GM08714 (cell line): ENCODE data around the gene FBXW7.
A peak's percentile ranks its signal among the peaks of the same experiment; 100 is the strongest.

Experiments
- H3K4me3 ChIP-seq: fragments of 200-500 bp; sonication (Bioruptor generic); 2 replicates; pipeline ENCODE4 v1.5.1; 2014; ENCODE audit warnings: mild to moderate bottlenecking, low read length, inconsistent platforms
- ZNF274 ChIP-seq: IDR thresholded peaks from 2 replicates; pipeline ENCODE4 v1.6.1; 2012; ENCODE audit warnings: mild to moderate bottlenecking, low read depth, low read length

The FBXW7 gene

GRCh38 chr4:152485726-152486276, 50.1 kb downstream of the FBXW7 start:
- H3K4me3 ChIP-seq = no peak overlapping the region
- no peak for TF ChIP-seq ZNF274

DNA sequence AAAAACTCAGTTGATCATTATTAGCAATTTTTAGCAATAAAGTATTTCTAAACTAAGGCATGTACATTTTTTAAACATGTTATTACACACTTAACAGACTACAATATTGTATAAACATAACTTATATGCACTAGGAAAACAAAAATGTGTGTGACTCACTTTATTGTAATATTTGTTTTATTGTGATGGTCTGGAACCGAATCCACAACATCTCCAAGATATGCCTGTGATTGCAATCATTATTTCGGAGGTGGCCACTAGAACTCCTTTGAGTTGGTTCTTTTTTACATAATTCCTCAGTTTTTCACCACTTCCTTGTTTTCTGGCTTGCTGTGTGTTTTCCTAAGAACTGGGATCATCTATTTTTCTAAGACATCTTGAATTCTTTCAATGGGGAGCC, 53.7 kb downstream of the FBXW7 start:
- no peak for TF ChIP-seq ZNF274
- H3K4me3 ChIP-seq = no peak overlapping the region

DNA sequence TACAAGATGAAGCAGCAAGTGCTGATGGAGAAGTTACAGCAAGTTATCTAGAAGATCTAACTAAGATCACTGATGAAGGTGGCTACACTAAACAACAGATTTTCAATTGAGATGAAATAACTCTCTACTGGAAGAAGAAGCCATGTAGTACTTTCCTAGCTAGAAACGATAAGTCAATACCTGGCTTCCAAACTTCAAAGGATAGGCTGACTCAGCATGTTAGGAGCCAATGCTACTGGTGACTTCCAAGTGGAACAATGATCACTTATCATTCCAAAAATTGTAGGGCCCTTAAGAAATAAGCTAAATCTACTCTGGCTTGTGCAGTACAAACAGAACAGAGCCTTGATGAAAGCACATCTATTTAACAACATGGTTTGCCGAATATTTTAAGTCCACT, 55.0 kb downstream of the FBXW7 start:
- no peak for TF ChIP-seq ZNF274

GRCh38 chr4:152480326-152480725, 55.6 kb downstream of the FBXW7 start:
- no peak overlapping the region for H3K4me3 ChIP-seq
- no peak for TF ChIP-seq ZNF274

More for the DNA sequence above, 55.0 kb downstream of the FBXW7 start:
- H3K4me3 ChIP-seq = no peak overlapping the region

DNA sequence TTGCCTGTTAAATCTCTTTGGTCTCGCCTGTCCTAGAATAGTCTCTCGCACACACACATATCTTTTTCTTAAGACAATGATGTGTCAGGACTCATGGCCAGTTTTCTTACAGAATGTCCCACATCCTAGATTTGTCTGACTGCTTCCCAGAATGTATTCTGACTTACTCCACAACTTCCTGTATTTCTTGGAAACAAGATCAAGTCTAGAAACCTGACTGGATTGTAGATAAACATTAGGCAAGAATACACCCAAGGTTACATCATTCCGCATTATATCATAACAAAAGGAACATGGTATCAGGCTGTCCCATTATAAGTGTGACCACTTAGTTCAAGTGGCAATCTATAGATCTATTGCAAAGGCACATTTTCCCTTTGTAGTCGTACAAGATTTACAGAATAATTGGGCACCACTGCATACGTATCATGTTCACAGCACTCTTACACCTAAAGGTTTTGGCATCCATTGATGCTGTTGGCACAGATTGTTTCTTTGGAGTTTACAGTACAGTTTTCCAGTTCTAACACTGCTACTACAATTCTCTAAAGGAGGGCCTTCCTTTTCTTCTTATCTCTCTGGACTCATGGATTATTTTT, 56.4 kb downstream of the FBXW7 start:
- TF ChIP-seq ZNF274 = no peak
- no peak overlapping the region for H3K4me3 ChIP-seq

DNA sequence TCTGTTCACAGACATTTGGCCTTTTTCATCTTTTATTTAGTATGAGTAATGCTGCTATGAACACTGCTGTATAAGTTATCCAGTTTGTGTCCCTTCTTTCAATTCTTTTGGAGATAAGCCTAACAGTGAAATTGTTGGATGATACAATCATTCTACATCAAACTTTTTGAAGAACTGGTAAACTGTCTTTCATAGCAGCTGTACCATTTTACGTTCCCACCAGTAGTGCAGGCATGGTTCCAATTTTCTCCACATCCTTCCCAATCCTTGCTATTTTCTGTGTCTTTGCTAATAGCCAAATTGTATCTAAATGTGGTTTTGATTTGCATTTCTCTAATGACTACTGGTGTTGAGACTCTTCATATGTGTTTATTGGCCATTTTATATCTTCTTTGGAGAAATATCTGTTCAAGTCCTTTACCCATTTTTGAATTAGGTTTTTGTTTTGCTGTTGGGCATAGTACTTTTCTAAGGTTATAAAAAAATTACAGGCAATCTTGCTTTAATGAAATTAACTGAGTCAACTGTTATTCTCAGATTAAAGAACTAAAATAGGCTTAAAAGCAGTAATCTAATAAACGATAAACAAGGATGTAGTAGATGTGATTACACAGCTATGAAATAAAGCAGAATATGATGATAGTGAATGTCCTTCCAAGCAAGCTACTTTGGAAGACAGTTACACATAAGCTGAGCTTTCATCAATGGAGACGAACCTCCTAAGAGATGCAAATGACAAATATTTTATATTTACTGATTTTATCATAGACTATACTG, 57.2 kb downstream of the FBXW7 start:
- TF ChIP-seq ZNF274 = no peak

DNA sequence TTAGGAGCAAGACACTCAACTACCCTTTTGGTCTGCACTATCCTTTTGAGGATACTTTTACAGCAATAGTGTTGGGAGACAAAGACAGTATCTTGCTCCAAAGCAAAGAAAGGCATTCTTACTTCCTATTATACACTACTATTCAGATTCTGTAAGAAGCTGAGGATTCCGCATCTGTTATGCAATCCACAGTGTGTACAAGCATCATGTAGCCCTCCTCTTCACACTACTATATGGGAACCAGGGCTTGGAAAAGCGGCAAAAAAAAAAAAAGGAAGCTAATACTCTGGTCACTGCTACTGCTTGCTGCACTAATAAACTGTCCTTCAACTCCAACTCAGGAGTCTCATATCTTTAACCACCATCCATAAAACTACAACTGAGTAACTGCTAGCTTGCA, 59.1 kb downstream of the FBXW7 start:
- no peak overlapping the region for H3K4me3 ChIP-seq
- no peak for TF ChIP-seq ZNF274

More for the DNA sequence above, 57.2 kb downstream of the FBXW7 start:
- H3K4me3 ChIP-seq = no peak overlapping the region

- no peak for TF ChIP-seq ZNF274
- H3K4me3 ChIP-seq = no peak overlapping the region
Observed at GRCh38 chr4:152471251-152471792, 64.6 kb downstream of the FBXW7 start.

GRCh38 chr4:152468408-152468807, 67.5 kb downstream of the FBXW7 start:
- TF ChIP-seq ZNF274 = no peak
- no peak overlapping the region for H3K4me3 ChIP-seq

DNA sequence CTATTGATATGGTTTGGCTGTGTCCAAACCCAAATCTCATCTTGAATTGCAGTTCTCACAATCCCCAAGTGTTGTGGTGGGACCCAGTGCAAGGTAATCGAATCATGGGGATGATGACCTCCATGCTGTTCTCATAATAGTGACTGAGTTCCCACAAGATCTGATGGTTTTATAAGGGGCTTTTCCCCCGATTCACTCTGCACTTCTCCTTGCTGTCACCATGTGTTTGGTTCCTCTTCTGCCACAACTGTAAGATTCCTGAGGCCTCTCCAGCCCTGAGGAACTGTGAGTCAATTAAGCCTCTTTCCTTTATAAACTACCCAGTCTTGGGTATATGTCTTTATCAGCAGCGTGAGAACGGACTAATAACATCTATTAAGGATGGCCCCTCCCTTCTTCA, 68.8 kb downstream of the FBXW7 start:
- H3K4me3 ChIP-seq = no peak overlapping the region
- no peak for TF ChIP-seq ZNF274

DNA sequence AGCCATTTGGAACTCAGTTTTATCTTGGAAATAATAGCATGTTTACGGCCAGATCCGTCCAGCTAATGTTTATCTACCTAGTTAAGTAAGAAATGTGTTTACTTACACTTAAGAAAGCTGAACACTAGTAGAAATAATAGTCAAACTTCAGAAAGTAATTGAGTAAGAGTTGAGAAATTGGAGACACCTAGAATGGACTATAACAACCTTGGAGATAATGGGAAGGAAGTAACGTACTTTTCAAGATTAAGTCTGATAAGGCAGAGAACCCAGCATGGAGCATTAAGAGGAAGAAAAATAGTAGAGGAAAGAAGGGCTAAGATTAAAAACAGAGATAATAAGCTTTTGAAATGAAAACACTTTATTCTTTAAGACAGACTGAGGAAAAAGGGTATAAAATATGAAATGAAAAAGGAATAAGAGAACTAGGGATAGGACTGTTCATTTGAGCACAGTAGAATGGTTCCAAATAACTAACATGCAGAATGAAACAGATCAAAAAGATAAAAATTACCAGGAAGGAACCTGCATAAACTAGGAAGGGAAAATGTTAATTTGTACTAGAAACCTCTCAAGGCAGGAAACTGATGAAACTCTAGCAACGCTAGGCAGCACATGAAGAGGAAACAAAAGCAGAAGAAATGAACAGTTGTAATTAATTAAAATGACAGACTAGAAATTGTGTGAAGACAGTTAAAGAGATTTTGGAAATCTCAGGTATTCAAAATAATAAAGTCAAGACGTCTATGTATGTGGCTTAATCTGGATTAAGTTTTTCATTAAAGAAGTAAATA, 71.7 kb downstream of the FBXW7 start:
- no peak for TF ChIP-seq ZNF274
- no peak overlapping the region for H3K4me3 ChIP-seq

DNA sequence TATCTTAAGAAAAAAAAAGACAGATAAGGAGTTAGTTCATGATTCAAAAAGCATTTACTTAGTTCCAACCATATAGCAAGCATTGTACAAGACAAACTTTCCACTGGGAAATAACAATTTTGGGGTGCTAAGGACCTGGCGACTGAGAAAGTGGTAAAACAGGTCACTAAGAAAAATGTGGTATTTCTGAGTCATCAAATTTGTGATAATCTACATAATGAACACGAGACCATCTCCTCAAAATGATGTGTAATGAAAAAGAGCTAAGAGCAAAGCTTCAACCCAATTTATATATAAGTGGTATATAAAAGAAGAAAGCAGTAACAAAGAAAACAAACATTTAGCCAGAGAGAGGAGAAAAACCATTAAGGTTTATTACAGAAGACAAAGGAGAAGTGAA, 72.3 kb downstream of the FBXW7 start:
- no peak overlapping the region for H3K4me3 ChIP-seq
- no peak for TF ChIP-seq ZNF274

DNA sequence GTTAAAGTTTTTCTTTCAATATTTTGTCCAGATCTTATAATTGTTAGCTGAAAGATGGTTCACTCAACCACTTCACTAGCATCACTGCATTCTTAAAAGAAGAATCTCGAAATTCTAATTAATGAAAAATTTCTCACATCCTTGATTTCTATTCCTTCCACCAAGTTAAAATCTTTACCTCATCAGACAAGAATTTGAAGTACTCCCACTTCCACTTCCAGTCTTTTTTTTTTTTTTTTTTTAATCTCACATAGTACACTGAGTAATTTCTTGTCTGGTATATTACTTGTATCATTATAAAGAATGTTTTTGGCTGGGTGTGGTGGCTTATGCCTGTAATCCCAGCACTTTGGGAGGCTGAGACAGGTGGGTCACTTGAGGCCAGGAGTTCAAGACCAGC, 73.2 kb downstream of the FBXW7 start:
- TF ChIP-seq ZNF274 = no peak
- H3K4me3 ChIP-seq = no peak overlapping the region; the same call in 1 of the 2 replicates

- H3K4me3 ChIP-seq = peak overlapping the region; percentile 39; the same call in 1 of the 2 replicates
- TF ChIP-seq ZNF274 = no peak
Observed at GRCh38 chr4:152462047-152462446, 73.8 kb downstream of the FBXW7 start.
